Measurements from ENCODE around the gene PGRMC2.

GRCh38 chr4:128247906-128248305 lies 39.7 kb downstream of the PGRMC2 start:
- TF ChIP-seq POLR2A (IDR thresholded peaks at IDR 0.05; ENCODE audit: low read length) (no peak), GATA1 (IDR thresholded peaks at IDR 0.05; ENCODE audit: low read depth, low read length) (no peak)

All from erythroblast (primary cell).